Suprapubic skin (tissue), 3 donors: ENCODE results near the gene SYNE1.

Experiments
- CTCF ChIP-seq, 2 donors: fragments of 200-600 bp in 1 of 2; fragments of 450-650 bp in 1 of 2; sonication (generic) in 1 of 2; IDR thresholded peaks; one replicate each; pipeline ENCODE4 v1.5.1; 2016 to 2019; ENCODE audit warnings: antibody characterized with exemption in 2 of 2, mild to moderate bottlenecking in 1 of 2, moderate library complexity in 1 of 2
- POLR2A ChIP-seq, 2 donors: fragments of 450-650 bp; IDR thresholded peaks; one replicate each; pipeline ENCODE4 v1.6.1; 2017; ENCODE audit warnings: antibody characterized with exemption in 2 of 2, mild to moderate bottlenecking in 2 of 2, moderate library complexity in 2 of 2

GRCh38 chr6:152086223-152086873, 550.8 kb downstream of the SYNE1 start:
- TF ChIP-seq CTCF (IDR thresholded peaks at IDR 0.05) (no peak), POLR2A (IDR thresholded peaks at IDR 0.05) (no peak)
